WTC11 (cell line): ENCODE measurements around the gene CPD. TPM values are rescaled to one million over a fixed set of nuclear protein-coding genes. Genes with fewer than 3 reads are reported as not detected.

Experiments used
- ATAC-seq: fragments of 200-7000 bp; cut with Tn5 transposase; 2 replicates; pipeline ENCODE4 v1.10.0; 2021; ENCODE audit warnings: mild to moderate bottlenecking, moderate library complexity
- CTCF ChIA-PET: fragments of 300-600 bp; sonication (Branson Sonifier 250); formaldehyde crosslinking; loops from one replicate; lab custom pipeline; 2021; ENCODE audit warnings: antibody characterized with exemption; lab: Charles Lee
- POLR2A ChIA-PET: fragments of 350-600 bp; sonication (Branson Sonifier 250); formaldehyde crosslinking; loops from one replicate; lab custom pipeline; 2021; ENCODE audit warnings: antibody characterized with exemption; lab: Charles Lee
- DNase-seq: peaks from one replicate; pipeline ENCODE4 v3.0.0; 2021; ENCODE audit warnings: low spot score
- H3K27ac Mint-ChIP-seq: 2 replicates; pipeline ENCODE4 v1.8.0; 2021; ENCODE audit warnings: mixed read lengths
- H3K27me3 Mint-ChIP-seq: 2 replicates; pipeline ENCODE4 v1.8.0; 2021; ENCODE audit warnings: low read depth, mild to moderate bottlenecking, moderate library complexity, mixed read lengths
- H3K36me3 Mint-ChIP-seq: 2 replicates; pipeline ENCODE4 v1.8.0; 2021; ENCODE audit warnings: mixed read lengths
- H3K4me1 Mint-ChIP-seq: 2 replicates; pipeline ENCODE4 v1.8.0; 2022; ENCODE audit warnings: mixed read lengths
- H3K4me3 Mint-ChIP-seq: 2 replicates; pipeline ENCODE4 v1.8.0; 2021; ENCODE audit warnings: mild to moderate bottlenecking, moderate library complexity, mixed read lengths
- H3K9me3 Mint-ChIP-seq: 2 replicates; pipeline ENCODE4 v1.8.0; 2021; ENCODE audit warnings: mixed read lengths
- AFF4 ChIP-seq: sonication (generic); formaldehyde crosslinking; IDR thresholded peaks from 2 replicates; pipeline ENCODE4 v1.8.1; 2023; ENCODE audit warnings: mild to moderate bottlenecking, missing genetic modification reagents, borderline replicate concordance
- CDX4 ChIP-seq: fragments of 250-450 bp; sonication (Bioruptor Pico); IDR thresholded peaks from 2 replicates; pipeline ENCODE4 v1.9.0; 2021; ENCODE audit warnings: moderate library complexity, mild to moderate bottlenecking, inconsistent platforms, borderline replicate concordance
- ELF4 ChIP-seq: sonication (generic); formaldehyde crosslinking; IDR thresholded peaks from 2 replicates; pipeline ENCODE4 v1.8.1; 2022; ENCODE audit warnings: low read depth, mild to moderate bottlenecking, moderate library complexity, missing genetic modification reagents
- ETV6 ChIP-seq: sonication (generic); formaldehyde crosslinking; IDR thresholded peaks from 2 replicates; pipeline ENCODE4 v1.8.1; 2022; ENCODE audit warnings: mild to moderate bottlenecking, missing genetic modification reagents
- KAT7 ChIP-seq: sonication (generic); formaldehyde crosslinking; IDR thresholded peaks from 2 replicates; pipeline ENCODE4 v1.8.1; 2023; ENCODE audit warnings: missing genetic modification reagents, mild to moderate bottlenecking, borderline replicate concordance
- NR2C2 ChIP-seq: sonication (generic); formaldehyde crosslinking; IDR thresholded peaks from 2 replicates; pipeline ENCODE4 v1.8.0; 2022; ENCODE audit warnings: mild to moderate bottlenecking, missing genetic modification reagents
- NR3C1 ChIP-seq: sonication (generic); formaldehyde crosslinking; conservative IDR thresholded peaks from 2 replicates; pipeline ENCODE4 v1.8.1; 2023; ENCODE audit warnings: low read depth, mild to moderate bottlenecking, missing genetic modification reagents
- PRDM15 ChIP-seq: sonication (generic); formaldehyde crosslinking; IDR thresholded peaks from 2 replicates; pipeline ENCODE4 v1.8.0; 2022; ENCODE audit warnings: missing genetic modification reagents
- SMAD3 ChIP-seq: sonication (generic); formaldehyde crosslinking; IDR thresholded peaks from 2 replicates; pipeline ENCODE4 v1.8.0; 2022; ENCODE audit warnings: missing genetic modification reagents, mild to moderate bottlenecking, borderline replicate concordance
- SMAD4 ChIP-seq: sonication (generic); formaldehyde crosslinking; IDR thresholded peaks from 2 replicates; pipeline ENCODE4 v1.8.0; 2022; ENCODE audit warnings: mild to moderate bottlenecking, missing genetic modification reagents
- ZNF317 ChIP-seq: sonication (generic); formaldehyde crosslinking; IDR thresholded peaks from 2 replicates; pipeline ENCODE4 v1.8.1; 2023; ENCODE audit warnings: low read depth, mild to moderate bottlenecking, moderate library complexity, missing genetic modification reagents, borderline replicate concordance
- ZNF671 ChIP-seq: fragments of 250-450 bp; sonication (Bioruptor Pico); IDR thresholded peaks from 2 replicates; pipeline ENCODE4 v1.8.0; 2021; ENCODE audit warnings: mild to moderate bottlenecking
- total RNA-seq: library from RNA; stranded (reverse); gene quantifications from 3 replicates; pipeline ENCODE4 v1.2.3, GENCODE V29; 2021
- TF ChIP-seq, protein P1 (sequence below): sonication (generic); formaldehyde crosslinking; IDR thresholded peaks from 2 replicates; pipeline ENCODE4 v1.8.1; 2023; ENCODE audit warnings: mild to moderate bottlenecking, missing genetic modification reagents
- TF ChIP-seq, protein P2 (sequence below): sonication (generic); formaldehyde crosslinking; IDR thresholded peaks from 2 replicates; pipeline ENCODE4 v1.8.1; 2023; ENCODE audit warnings: mild to moderate bottlenecking, missing genetic modification reagents, moderate library complexity
- TF ChIP-seq, protein P3 (sequence below): sonication (generic); formaldehyde crosslinking; IDR thresholded peaks from 2 replicates; pipeline ENCODE4 v1.8.0; 2023; ENCODE audit warnings: missing genetic modification reagents

The CPD gene
- total RNA-seq, 1 experiment from 2014 or later = 36.1 TPM

- TF ChIP-seq, protein P1, sequence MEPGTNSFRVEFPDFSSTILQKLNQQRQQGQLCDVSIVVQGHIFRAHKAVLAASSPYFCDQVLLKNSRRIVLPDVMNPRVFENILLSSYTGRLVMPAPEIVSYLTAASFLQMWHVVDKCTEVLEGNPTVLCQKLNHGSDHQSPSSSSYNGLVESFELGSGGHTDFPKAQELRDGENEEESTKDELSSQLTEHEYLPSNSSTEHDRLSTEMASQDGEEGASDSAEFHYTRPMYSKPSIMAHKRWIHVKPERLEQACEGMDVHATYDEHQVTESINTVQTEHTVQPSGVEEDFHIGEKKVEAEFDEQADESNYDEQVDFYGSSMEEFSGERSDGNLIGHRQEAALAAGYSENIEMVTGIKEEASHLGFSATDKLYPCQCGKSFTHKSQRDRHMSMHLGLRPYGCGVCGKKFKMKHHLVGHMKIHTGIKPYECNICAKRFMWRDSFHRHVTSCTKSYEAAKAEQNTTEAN (CRISPR knock-in tag) = no peak
- no peak for TF ChIP-seq NR2C2
- no peak for TF ChIP-seq PRDM15
- no peak for TF ChIP-seq ETV6 (CRISPR knock-in tag)
- TF ChIP-seq SMAD3 (CRISPR knock-in tag) = no peak
- TF ChIP-seq KAT7 (CRISPR knock-in tag) = no peak
- TF ChIP-seq, protein P2, sequence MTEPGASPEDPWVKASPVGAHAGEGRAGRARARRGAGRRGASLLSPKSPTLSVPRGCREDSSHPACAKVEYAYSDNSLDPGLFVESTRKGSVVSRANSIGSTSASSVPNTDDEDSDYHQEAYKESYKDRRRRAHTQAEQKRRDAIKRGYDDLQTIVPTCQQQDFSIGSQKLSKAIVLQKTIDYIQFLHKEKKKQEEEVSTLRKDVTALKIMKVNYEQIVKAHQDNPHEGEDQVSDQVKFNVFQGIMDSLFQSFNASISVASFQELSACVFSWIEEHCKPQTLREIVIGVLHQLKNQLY (CRISPR knock-in tag) = no peak
Observed at GRCh38 chr17:30482555-30482954, 103.8 kb downstream of the CPD start (continued).

DNA sequence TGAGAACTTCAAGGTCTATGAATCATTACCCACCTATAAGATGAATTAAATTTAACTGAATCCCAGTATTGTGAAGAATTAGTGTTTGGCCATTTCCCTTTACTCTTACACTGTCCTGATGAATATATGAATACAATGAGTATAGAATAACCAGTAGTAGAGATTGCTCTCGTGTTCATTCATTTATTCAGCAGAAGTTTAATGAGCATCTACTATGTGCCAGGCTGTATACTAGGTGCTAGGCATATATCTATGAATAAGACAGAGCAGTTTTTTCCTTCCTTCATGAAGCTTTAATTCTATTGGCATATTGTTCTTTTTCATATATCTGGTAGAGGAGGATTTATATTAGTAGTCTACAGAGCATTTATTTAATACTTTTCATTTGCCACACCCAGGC lies 104.4 kb downstream of the CPD start:
- Mint-ChIP-seq H3K27me3 (no peaks in the 10 kb centered on the region), H3K36me3 (peaks cover 57% of the 10 kb centered on the region), H3K27ac (no peak overlapping the region), H3K4me1 (peaks cover 2% of the 10 kb centered on the region), H3K9me3 (no peaks in the 10 kb centered on the region), H3K4me3 (no peak overlapping the region)
- DNase-seq (no peak), ATAC-seq (no peak)
- TF ChIP-seq, protein P3, sequence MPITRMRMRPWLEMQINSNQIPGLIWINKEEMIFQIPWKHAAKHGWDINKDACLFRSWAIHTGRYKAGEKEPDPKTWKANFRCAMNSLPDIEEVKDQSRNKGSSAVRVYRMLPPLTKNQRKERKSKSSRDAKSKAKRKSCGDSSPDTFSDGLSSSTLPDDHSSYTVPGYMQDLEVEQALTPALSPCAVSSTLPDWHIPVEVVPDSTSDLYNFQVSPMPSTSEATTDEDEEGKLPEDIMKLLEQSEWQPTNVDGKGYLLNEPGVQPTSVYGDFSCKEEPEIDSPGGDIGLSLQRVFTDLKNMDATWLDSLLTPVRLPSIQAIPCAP (CRISPR knock-in tag) = no peak
- TF ChIP-seq AFF4 = no peak
- TF ChIP-seq CDX4 (CRISPR knock-in tag) = no peak
- ChIA-PET CTCF (no interaction called here), POLR2A (no interaction called here)

DNA sequence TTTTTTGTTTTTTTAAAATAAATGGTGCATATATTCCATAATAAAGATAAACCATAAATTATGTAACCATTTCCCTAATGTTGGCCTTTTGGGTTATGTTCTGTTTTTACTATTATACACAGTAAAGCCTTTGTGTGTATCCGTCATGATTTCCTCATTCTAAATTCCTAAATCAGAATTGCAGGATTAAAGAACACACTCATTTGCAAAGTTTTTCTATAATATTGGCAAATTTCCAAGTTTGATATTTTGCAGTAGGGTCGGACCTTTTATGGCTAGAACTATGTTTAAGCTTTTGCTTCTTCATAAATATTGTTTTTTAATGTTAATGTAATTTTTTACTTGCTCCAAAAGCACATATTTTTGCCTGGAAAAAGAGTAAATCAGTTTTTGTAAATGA lies 115.1 kb downstream of the CPD start:
- TF ChIP-seq CDX4 (CRISPR knock-in tag) (no peak), ELF4 (CRISPR knock-in tag) (no peak), SMAD4 (CRISPR knock-in tag) (no peak), NR3C1 (no peak), ZNF671 (no peak), ZNF317 (no peak)
- ChIA-PET CTCF (no interaction called here), POLR2A (no interaction called here)
- no peak overlapping the region for H3K4me3 Mint-ChIP-seq
- H3K27ac Mint-ChIP-seq = no peak overlapping the region
- no peaks in the 10 kb centered on the region for H3K27me3 Mint-ChIP-seq
- DNase-seq (no peak), ATAC-seq (no peak)
- peaks cover 64% of the 10 kb centered on the region for H3K36me3 Mint-ChIP-seq
- H3K4me1 Mint-ChIP-seq = no peaks in the 10 kb centered on the region
- H3K9me3 Mint-ChIP-seq = no peaks in the 10 kb centered on the region
